Islet of Langerhans (tissue), 1 donor: ENCODE measurements around the gene SLC6A5.

ENCODE experiments used
- FAIRE-seq: peaks from one replicate; lab custom pipeline; 2011; peaks lifted over from hg19 to GRCh38; lab: Jason Lieb, UNC

Gene SLC6A5

DNA sequence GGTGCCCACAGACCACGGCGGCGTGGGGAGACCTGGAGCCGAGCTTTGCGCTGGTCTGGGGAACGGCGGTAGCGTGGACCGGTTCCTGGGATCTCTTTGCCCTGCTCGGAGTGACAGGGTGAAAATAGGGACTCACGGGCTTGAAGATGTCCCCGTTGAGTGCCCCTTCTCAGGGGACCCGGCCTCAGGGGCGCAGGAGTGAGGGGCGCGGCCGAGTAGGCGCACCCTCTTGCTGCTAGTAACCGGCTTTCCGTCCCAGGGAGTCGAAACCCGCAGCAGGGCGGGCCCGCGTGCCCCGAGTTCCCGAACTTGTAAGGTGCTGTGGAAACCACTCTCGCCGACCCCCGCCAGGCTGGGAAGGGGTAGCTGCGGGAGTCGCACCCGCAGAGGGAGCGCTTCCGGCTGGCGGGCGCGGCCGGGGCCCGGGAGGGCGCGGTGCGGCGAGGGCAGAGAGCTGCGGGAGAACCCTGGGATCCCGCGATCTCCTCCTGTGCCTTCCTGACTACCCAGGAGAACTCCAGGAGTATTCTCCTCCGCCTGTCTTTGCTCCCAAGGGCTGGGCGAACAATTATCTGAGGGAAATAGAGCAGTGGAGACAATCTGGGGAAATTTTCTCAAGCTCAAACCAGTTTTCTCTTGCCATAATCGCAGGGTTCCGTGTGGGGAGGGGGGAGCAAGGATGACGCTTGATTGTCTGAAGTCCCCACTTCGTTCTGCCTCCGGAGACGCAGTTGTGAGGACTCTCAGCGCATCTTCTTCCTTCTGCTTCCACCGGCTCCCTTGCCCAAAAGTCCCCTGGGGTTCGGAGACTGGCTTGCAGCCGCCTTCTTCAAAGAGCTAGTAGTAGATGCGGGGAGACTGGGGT, 70.6 kb downstream of the SLC6A5 start:
- FAIRE-seq: no peak

DNA sequence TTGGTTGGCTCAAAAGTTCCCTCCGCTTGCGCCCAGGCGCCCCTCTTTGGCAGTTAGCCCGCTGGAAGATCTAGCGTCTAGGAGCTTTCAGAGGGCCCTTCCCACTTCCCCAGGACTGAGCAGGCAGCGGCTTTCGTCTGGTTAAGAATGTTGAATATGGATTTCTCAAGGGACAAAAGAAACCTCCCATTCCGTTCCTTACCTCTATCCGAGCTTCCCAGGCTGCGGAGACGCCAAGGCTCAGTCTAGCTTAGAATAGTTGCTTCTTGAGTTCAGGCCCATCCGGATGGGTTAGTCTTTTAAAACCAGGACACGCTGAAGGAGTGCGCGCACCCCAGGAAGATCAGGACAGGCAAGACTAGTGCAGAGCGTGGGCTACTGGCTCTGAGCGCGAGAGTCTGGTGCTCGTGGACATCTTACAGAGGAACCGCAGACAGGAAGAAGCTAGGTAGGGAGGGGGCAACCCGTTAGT, 71.6 kb downstream of the SLC6A5 start:
- FAIRE-seq: no peak

DNA sequence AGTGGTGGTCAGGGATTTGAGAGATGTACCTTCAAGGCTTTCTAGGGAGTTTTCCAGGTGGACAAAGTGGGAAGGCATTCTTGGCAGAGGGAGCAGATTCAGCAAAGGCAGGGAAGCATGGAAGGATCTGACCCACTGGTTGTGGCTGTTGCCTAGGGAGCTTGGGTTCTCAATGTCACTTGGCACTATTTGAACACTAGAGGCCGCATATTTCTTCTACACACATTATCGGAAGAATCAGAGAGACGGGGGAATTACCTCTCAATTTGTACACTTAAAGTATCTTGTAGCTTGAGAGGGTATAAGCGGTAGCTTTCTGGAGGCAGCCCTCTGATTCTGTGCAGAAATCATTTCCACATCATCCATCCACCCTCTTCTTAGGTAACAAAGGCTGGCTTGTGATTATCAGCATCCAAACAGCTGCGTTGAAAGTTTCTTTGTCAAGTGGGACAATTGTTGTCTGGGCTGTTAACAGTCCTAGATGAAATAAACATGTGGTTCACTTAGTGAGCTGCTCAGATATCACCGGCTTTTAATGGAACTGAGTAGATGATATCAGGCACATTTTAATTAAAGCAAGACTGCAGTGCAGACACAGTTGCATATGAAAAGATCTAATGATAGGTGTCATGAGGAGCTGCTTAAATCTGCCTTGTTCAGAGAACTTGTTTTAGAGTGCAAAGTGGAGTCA, 72.6 kb downstream of the SLC6A5 start:
- no peak for FAIRE-seq

DNA sequence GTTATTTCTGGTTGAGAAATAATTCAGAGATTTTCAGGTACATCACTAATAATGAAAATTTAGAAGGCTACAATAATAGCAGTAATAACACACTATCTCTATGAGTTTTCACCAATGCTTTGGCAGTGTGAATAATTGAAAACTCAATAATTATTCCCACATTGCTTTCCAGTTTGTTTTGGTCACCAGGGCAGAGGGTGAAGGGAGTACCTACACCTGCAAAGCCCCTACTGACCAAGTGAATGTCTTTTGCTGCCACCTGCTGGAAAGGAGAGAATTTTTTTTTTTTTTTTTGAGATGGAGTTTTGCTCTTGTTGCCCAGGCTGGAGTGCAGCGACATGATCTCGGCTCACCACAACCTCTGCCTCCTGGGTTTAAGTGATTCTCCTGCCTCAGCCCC, 73.2 kb downstream of the SLC6A5 start:
- FAIRE-seq: no peak

DNA sequence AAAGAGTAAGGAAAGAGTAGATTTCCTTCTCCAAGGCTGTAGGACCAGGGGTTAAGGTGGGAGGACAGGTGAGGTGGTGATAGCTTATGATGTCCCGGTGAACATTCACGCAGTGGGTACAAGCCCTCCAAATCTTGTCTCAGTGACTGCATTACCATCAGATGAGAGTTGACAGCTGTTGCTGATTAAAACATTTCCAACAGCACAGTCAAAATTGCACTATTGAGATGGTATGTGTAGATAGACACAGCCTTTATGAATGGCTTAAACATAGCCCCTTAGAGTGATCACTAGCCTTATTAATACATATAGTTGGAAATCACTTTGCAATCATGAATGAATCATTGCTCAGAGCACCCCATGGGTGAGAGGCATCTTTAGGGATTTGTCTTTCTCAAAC, 77.2 kb downstream of the SLC6A5 start:
- FAIRE-seq: no peak

DNA sequence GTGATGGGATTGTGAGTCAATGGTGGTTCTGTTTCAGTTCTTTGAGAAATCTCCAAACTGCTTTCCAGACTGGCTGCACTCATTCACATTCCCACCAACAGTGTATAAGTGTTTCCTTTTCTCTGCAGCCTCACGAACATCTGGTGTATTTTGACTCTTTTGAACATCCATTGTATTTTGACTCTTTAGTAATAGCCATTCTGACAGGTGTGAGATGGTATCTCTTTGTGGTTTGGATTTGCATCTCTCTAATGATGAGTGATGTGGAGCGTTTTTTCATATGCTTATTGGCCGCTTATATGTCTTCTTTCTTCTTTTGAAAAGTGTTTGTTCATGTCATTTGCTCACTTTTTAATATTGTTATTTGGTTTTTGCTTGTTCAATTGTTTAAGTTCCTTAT, 89.4 kb downstream of the SLC6A5 start:
- FAIRE-seq: no peak

DNA sequence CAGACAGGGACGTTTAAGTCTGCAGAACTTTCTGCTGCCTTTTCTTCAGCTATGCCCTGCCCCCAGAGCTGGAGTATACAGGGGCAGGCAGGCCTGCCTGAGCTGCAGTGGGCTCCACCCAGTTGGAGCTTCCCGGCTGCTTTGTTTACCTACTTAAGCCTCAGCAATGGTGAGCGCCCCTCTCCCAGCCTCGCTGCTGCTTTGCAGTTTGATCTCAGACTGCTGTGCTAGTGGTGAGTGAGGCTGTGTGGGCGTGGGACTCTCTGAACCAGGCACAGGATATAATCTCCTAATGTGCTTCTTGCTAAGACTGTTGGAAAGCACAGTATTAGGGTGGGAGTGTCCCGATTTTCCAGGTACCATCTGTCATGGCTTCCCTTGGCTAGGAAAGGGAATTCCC, 108.5 kb downstream of the SLC6A5 start:
- FAIRE-seq: no peak
